Spleen (tissue), 11 donors: Measurements from ENCODE around the gene CHD3. TPM values are rescaled to one million over a fixed set of nuclear protein-coding genes. Genes with fewer than 3 reads are reported as not detected.

ENCODE experiments used
- DNase-seq: peaks from one replicate; pipeline ENCODE4 v3.0.0-alpha.2; 2020
- H3K27ac ChIP-seq, 8 donors: fragments of 200-600 bp; sonication (generic) in 7 of 8; 1 replicate in 4 of 8; 2 replicates in 4 of 8; pipeline versions ENCODE4 v1.5.0 to v1.8.0; 2016 to 2021; ENCODE audit warnings: inconsistent platforms in 4 of 8, mild to moderate bottlenecking in 4 of 8, moderate library complexity in 1 of 8
- H3K27me3 ChIP-seq, 7 donors: fragments of 200-600 bp; sonication (generic) in 6 of 7; replicated peaks in 1 of 7; 1 replicate in 4 of 7; 2 replicates in 3 of 7; pipeline versions ENCODE4 v1.5.0 to v1.8.0; 2016 to 2021; ENCODE audit warnings: inconsistent platforms in 3 of 7, mild to moderate bottlenecking in 1 of 7
- H3K36me3 ChIP-seq, 6 donors: fragments of 200-600 bp; sonication (generic) in 5 of 6; 1 replicate in 4 of 6; 2 replicates in 2 of 6; pipeline versions ENCODE4 v1.5.0 to v1.8.0; 2016 to 2021; ENCODE audit warnings: inconsistent platforms in 2 of 6
- H3K4me1 ChIP-seq, 6 donors: fragments of 200-600 bp; sonication (generic) in 5 of 6; 1 replicate in 3 of 6; 2 replicates in 3 of 6; pipeline versions ENCODE4 v1.5.0 to v1.8.0; 2016 to 2021; ENCODE audit warnings: inconsistent platforms in 3 of 6
- H3K4me3 ChIP-seq, 8 donors: fragments of 200-600 bp; sonication (generic) in 7 of 8; 1 replicate in 4 of 8; 2 replicates in 4 of 8; pipeline versions ENCODE4 v1.5.0 to v1.8.0; 2016 to 2021; ENCODE audit warnings: inconsistent platforms in 4 of 8, mild to moderate bottlenecking in 4 of 8, moderate library complexity in 2 of 8
- H3K9me3 ChIP-seq, 8 donors: fragments of 200-600 bp; sonication (generic) in 7 of 8; 1 replicate in 4 of 8; 2 replicates in 4 of 8; pipeline versions ENCODE4 v1.5.0 to v1.8.0; 2016 to 2021; ENCODE audit warnings: inconsistent platforms in 4 of 8
- CTCF ChIP-seq, 11 experiments: fragments of 200-600 bp in 7 of 11; fragments of 450-650 bp in 4 of 11; sonication (generic) in 4 of 11; IDR thresholded peaks in 8 of 11; conservative IDR thresholded peaks in 3 of 11; 1 replicate in 7 of 11; 2 replicates in 4 of 11; pipeline versions ENCODE4 v1.4.0 to v1.8.0; 2016 to 2021; ENCODE audit warnings: antibody characterized with exemption in 11 of 11, inconsistent platforms in 4 of 11, mild to moderate bottlenecking in 1 of 11
- POLR2A ChIP-seq, 3 donors: fragments of 450-650 bp; IDR thresholded peaks; one replicate each; pipeline ENCODE4 v1.5.1; 2017; ENCODE audit warnings: antibody characterized with exemption in 3 of 3, mild to moderate bottlenecking in 1 of 3
- POLR2AphosphoS5 ChIP-seq, 3 donors: sonication (generic); formaldehyde crosslinking; IDR thresholded peaks; one replicate each; pipeline ENCODE4 v1.5.1; 2017; ENCODE audit warnings: antibody characterized with exemption in 3 of 3
- WGBS, 5 donors: extraction: QIAGEN DNeasy Blood & Tissue Kit in 3 of 5; methylation state at CpG; one replicate each; pipeline versions ENCODE4 v1.1.5 to v1.1.7; 2013 to 2018; 5-methylcytosine and 5-hydroxymethylcytosine counted together
- intact Hi-C: fragments of 100-400 bp; cut with DNase I; formaldehyde crosslinking; loops from one replicate; pipeline ENCODE4 v1.15.0; 2023; ENCODE audit warnings: low total_unique reads
- polyA plus RNA-seq, 3 donors: library from polyadenylated mRNA; stranded (reverse); fragments of 200-250 nt; gene quantifications; one replicate each; pipeline ENCODE4 v1.2.1, GENCODE V29; 2013
- total RNA-seq, 7 donors: library from RNA; depleted of rRNA in 3 of 7; stranded (reverse); fragments of >200 nt in 3 of 7; fragmentation: NEBNext Ultra II Directional in 4 of 7; extraction: Animal tissue kit (Norgen Biotek cat#: 25700) in 4 of 7; gene quantifications; one replicate each; pipeline versions ENCODE4 v1.1.0 to v1.2.1, GENCODE V29; 2016 to 2021
- donor health status: healthy with polysubstance abuse.
- donor health status: DM: no; HTN: no; CAD: no; lungs with moderate emphysema.
- donor health status: DM: no; HTN: no; CAD: no.
- donor health status: Bipolar disorder and iron deficiency.
- donor health status: healthy.
- donor health status: DM: no; HTN: no; CAD: no.
- donor health status: DM: yes; HTN: yes; CAD: no.

The CHD3 gene
- total and polyA plus RNA-seq, 10 donors: 37.0 to 117 (median 82.5) TPM

GRCh38 chr17:7911116-7911515 lies 22.5 kb downstream of the CHD3 start:
- H3K27ac ChIP-seq: no peak overlapping the region
- TF ChIP-seq CTCF (IDR thresholded peaks at IDR 0.05 in 8 of 11, conservative IDR thresholded peaks at IDR 0.05 in 3 of 11): no peak
- no peak for TF ChIP-seq POLR2AphosphoS5 (IDR thresholded peaks at IDR 0.05)
- no peak for TF ChIP-seq POLR2A (IDR thresholded peaks at IDR 0.05)
- no peaks in the 10 kb centered on the region for H3K9me3 ChIP-seq
- H3K4me3 ChIP-seq: no peak overlapping the region
- intact Hi-C loops: loop anchor here (5.0 kb wide), 1 partner anchor 146 kb away; no protein-coding TSS in a partner anchor
- 50 to 75% (median 68%) methylated on average over 9 of the region's 9 CpGs for WGBS, 5 donors
- DNase-seq: no peak
- H3K4me1 ChIP-seq: peaks cover 7 to 28% (median 18%) of the 10 kb centered on the region in 6 donors
- H3K27me3 ChIP-seq: no peaks in the 10 kb centered on the region
- peaks cover 0 to 64% (median 61%) of the 10 kb centered on the region in 6 donors for H3K36me3 ChIP-seq

GRCh38 chr17:7912927-7913524 lies 24.4 kb downstream of the CHD3 start:
- DNase-seq: no peak
- peak; percentile 42 to 83 (median 78) for TF ChIP-seq CTCF (IDR thresholded peaks at IDR 0.05 in 8 of 11, conservative IDR thresholded peaks at IDR 0.05 in 3 of 11)
- TF ChIP-seq POLR2A (IDR thresholded peaks at IDR 0.05): no peak
- intact Hi-C loops: loop anchor here (5.0 kb wide), 1 partner anchor 144 kb away; no protein-coding TSS in a partner anchor

GRCh38 chr17:7915179-7915610 lies 26.6 kb downstream of the CHD3 start:
- peak overlapping the region; percentile 64 to 78 (median 76) for H3K4me3 ChIP-seq
- intact Hi-C loops: no loop called here
- DNase-seq: no peak
- peaks cover 0 to 24% (median 20%) of the 10 kb centered on the region in 6 donors for H3K36me3 ChIP-seq
- peak overlapping the region; percentile 83 to 94 (median 92) for H3K27ac ChIP-seq
- peaks cover 12 to 38% (median 27%) of the 10 kb centered on the region in 6 donors for H3K4me1 ChIP-seq
- TF ChIP-seq CTCF (IDR thresholded peaks at IDR 0.05 in 8 of 11, conservative IDR thresholded peaks at IDR 0.05 in 3 of 11): no peak
- TF ChIP-seq POLR2AphosphoS5 (IDR thresholded peaks at IDR 0.05): no peak
- TF ChIP-seq POLR2A (IDR thresholded peaks at IDR 0.05): no peak
- H3K9me3 ChIP-seq: no peaks in the 10 kb centered on the region
- WGBS, 5 donors: 3 to 8% (median 4%) methylated on average over 5 to 15 of the region's 15 CpGs
- no peaks in the 10 kb centered on the region for H3K27me3 ChIP-seq

More at GRCh38 chr17:7912927-7913524, 24.4 kb downstream of the CHD3 start:
- H3K36me3 ChIP-seq: peaks cover 0 to 45% (median 42%) of the 10 kb centered on the region in 6 donors
- WGBS, 5 donors: 32 to 54% (median 42%) methylated on average over 3 of the region's 3 CpGs
- peaks cover 12 to 38% (median 27%) of the 10 kb centered on the region in 6 donors for H3K4me1 ChIP-seq
- H3K9me3 ChIP-seq: no peaks in the 10 kb centered on the region
- peak overlapping the region in 1 of 8 donors; percentile 9 for H3K27ac ChIP-seq
- no peak overlapping the region for H3K4me3 ChIP-seq
- H3K27me3 ChIP-seq: no peaks in the 10 kb centered on the region

- H3K27ac ChIP-seq: peak within 1 kb of the TSS; percentile 83 to 94 (median 92)
- intact Hi-C loops: loop anchor here (2.0 kb wide), 1 partner anchor 75 kb away; no protein-coding TSS in a partner anchor
- peaks cover 0 to 18% (median 14%) of the 10 kb centered on the region in 6 donors for H3K36me3 ChIP-seq
- H3K27me3 ChIP-seq: no peaks in the 10 kb centered on the region
- DNase-seq: peak; percentile 94
- H3K4me3 ChIP-seq: peak within 1 kb of the TSS; percentile 64 to 78 (median 76)
- no peaks in the 10 kb centered on the region for H3K9me3 ChIP-seq
- 0 to 2% (median 1%) methylated on average over 29 to 100 of the region's 100 CpGs for WGBS, 5 donors
- peak in 1 of 11 experiments; percentile 23 for TF ChIP-seq CTCF (IDR thresholded peaks at IDR 0.05 in 8 of 11, conservative IDR thresholded peaks at IDR 0.05 in 3 of 11)
- TF ChIP-seq POLR2AphosphoS5 (IDR thresholded peaks at IDR 0.05): peak; percentile 76 to 85 (median 81)
- no peak for TF ChIP-seq POLR2A (IDR thresholded peaks at IDR 0.05)
- H3K4me1 ChIP-seq: peaks cover 12 to 39% (median 27%) of the 10 kb centered on the region in 6 donors
Observed at GRCh38 chr17:7915611-7916384, 27.2 kb downstream of the CHD3 start, which contains the start of gene RNF227. Gene RNF227, minus strand, starts transcription at chr17:7916289. Its CDS starts 94 bp downstream, at chr17:7916195.
